HepG2 (cell line): ENCODE measurements around the gene INAFM1. TPM values are rescaled to one million over a fixed set of nuclear protein-coding genes. Genes with fewer than 3 reads are reported as not detected.

ENCODE experiments used
- ADNP ChIP-seq: sonication (generic); formaldehyde crosslinking; IDR thresholded peaks from 2 replicates; pipeline ENCODE4 v1.4.0; 2020; ENCODE audit warnings: missing genetic modification reagents
- BRD4 ChIP-seq: sonication (generic); formaldehyde crosslinking; IDR thresholded peaks from 2 replicates; pipeline ENCODE4 v1.4.0; 2020; ENCODE audit warnings: missing genetic modification reagents
- CBX1 ChIP-seq: IDR thresholded peaks from one replicate; pipeline ENCODE4 v1.6.1; 2016; ENCODE audit warnings: antibody characterized with exemption, low read depth
- FOXK2 ChIP-seq: fragments of 450-650 bp; IDR thresholded peaks from 2 replicates; pipeline ENCODE4 v1.6.1; 2016
- KDM3A ChIP-seq: IDR thresholded peaks from 2 replicates; pipeline ENCODE4 v1.6.1; 2018; ENCODE audit warnings: low read depth, missing compliant biosample characterization
- KLF9 ChIP-seq: IDR thresholded peaks from 2 replicates; pipeline ENCODE4 v1.6.1; 2016; ENCODE audit warnings: low read depth
- MAFG ChIP-seq: sonication (generic); formaldehyde crosslinking; IDR thresholded peaks from 2 replicates; pipeline ENCODE4 v1.5.1; 2020; ENCODE audit warnings: mild to moderate bottlenecking, missing genetic modification reagents
- NAIF1 ChIP-seq: sonication (generic); formaldehyde crosslinking; IDR thresholded peaks from 2 replicates; pipeline ENCODE4 v1.5.0; 2020; ENCODE audit warnings: mild to moderate bottlenecking, missing genetic modification reagents, borderline replicate concordance
- NFIC ChIP-seq: IDR thresholded peaks from 2 replicates; pipeline ENCODE4 v1.6.1; 2012; ENCODE audit warnings: mild to moderate bottlenecking, low read length, inconsistent platforms
- NKX3-1 ChIP-seq: sonication (generic); formaldehyde crosslinking; IDR thresholded peaks from 2 replicates; pipeline ENCODE4 v1.5.0; 2020; ENCODE audit warnings: missing genetic modification reagents
- NRL ChIP-seq: sonication (generic); formaldehyde crosslinking; IDR thresholded peaks from 2 replicates; pipeline ENCODE4 v1.5.0; 2020; ENCODE audit warnings: missing genetic modification reagents, mild to moderate bottlenecking, moderate library complexity, borderline replicate concordance
- RFX1 ChIP-seq: fragments of 450-650 bp; IDR thresholded peaks from 2 replicates; pipeline ENCODE4 v1.6.1; 2017
- RXRB ChIP-seq: IDR thresholded peaks from 2 replicates; pipeline ENCODE4 v1.6.1; 2016; ENCODE audit warnings: borderline replicate concordance, missing genetic modification reagents, missing compliant biosample characterization
- SMARCC2 ChIP-seq: fragments of 450-650 bp; IDR thresholded peaks from 2 replicates; pipeline ENCODE4 v1.6.1; 2017; ENCODE audit warnings: antibody characterized with exemption, mild to moderate bottlenecking
- TBL1XR1 ChIP-seq: fragments of 150-350 bp; IDR thresholded peaks from 2 replicates; pipeline ENCODE4 v1.6.1; 2014; ENCODE audit warnings: borderline replicate concordance, low read length; ENCODE audit not compliant: partially characterized antibody
- ZNF33B ChIP-seq: sonication (generic); formaldehyde crosslinking; IDR thresholded peaks from 2 replicates; pipeline ENCODE4 v1.5.1; 2020; ENCODE audit warnings: mild to moderate bottlenecking, missing genetic modification reagents
- ZNF703 ChIP-seq: sonication (generic); formaldehyde crosslinking; IDR thresholded peaks from 2 replicates; pipeline ENCODE4 v1.5.1; 2020; ENCODE audit warnings: missing genetic modification reagents, mild to moderate bottlenecking, moderate library complexity, borderline replicate concordance
- ZNF709 ChIP-seq: sonication (generic); formaldehyde crosslinking; IDR thresholded peaks from 2 replicates; pipeline ENCODE4 v1.5.0; 2020; ENCODE audit warnings: mild to moderate bottlenecking, missing genetic modification reagents
- ZNF773 ChIP-seq: sonication (generic); formaldehyde crosslinking; IDR thresholded peaks from 2 replicates; pipeline ENCODE4 v1.4.0; 2020; ENCODE audit warnings: missing genetic modification reagents, borderline replicate concordance
- ZNF782 ChIP-seq: sonication (generic); formaldehyde crosslinking; IDR thresholded peaks from 2 replicates; pipeline ENCODE4 v1.4.0; 2020; ENCODE audit warnings: missing genetic modification reagents, mild to moderate bottlenecking, borderline replicate concordance
- ZNF83 ChIP-seq: sonication (generic); formaldehyde crosslinking; IDR thresholded peaks from 2 replicates; pipeline ENCODE4 v1.4.0; 2020; ENCODE audit warnings: missing genetic modification reagents, mild to moderate bottlenecking, borderline replicate concordance
- polyA plus RNA-seq, 8 experiments: library from polyadenylated mRNA; depleted of rRNA in 3 of 8; stranded (reverse) in 7 of 8; unstranded in 1 of 8; fragments of >200 nt; fragmentation: Illumina TruSeq in 4 of 8; extraction: Trizol in 4 of 8; gene quantifications; 2 replicates each; pipeline versions ENCODE4 v1.2.1 to v1.2.3, GENCODE V29; 2011 to 2016; ENCODE audit warnings: low read depth in 4 of 8, missing spikeins in 1 of 8, mixed read lengths in 1 of 8; ENCODE audit not compliant: insufficient read depth in 1 of 8
- total RNA-seq, 5 experiments: library from RNA; depleted of rRNA; stranded (reverse); fragments of >200 nt; fragmentation: Illumina TruSeq; extraction: Trizol; gene quantifications; 2 replicates each; pipeline ENCODE4 v1.2.3, GENCODE V29; 2016; ENCODE audit warnings: low read depth in 1 of 5
- TF ChIP-seq, protein P1 (sequence below): sonication (generic); formaldehyde crosslinking; IDR thresholded peaks from 2 replicates; pipeline ENCODE4 v1.5.0; 2020; ENCODE audit warnings: mild to moderate bottlenecking, missing genetic modification reagents, borderline replicate concordance
- TF ChIP-seq, protein P2 (sequence below): sonication (generic); formaldehyde crosslinking; IDR thresholded peaks from 2 replicates; pipeline ENCODE4 v1.5.0; 2020; ENCODE audit warnings: missing genetic modification reagents
- TF ChIP-seq, protein P3 (sequence below): sonication (generic); formaldehyde crosslinking; IDR thresholded peaks from 2 replicates; pipeline ENCODE4 v1.4.0; 2020; ENCODE audit warnings: missing genetic modification reagents, borderline replicate concordance
- TF ChIP-seq, protein P4 (sequence below): sonication (generic); formaldehyde crosslinking; IDR thresholded peaks from 2 replicates; pipeline ENCODE4 v1.5.1; 2020; ENCODE audit warnings: mild to moderate bottlenecking, moderate library complexity, missing genetic modification reagents

INAFM1 gene
- total and polyA plus RNA-seq, 2 of the 13 experiments (the other 11 are each of a cell fraction or from before 2014, with no cell fraction given): 0.88 to 1.9 TPM

DNA sequence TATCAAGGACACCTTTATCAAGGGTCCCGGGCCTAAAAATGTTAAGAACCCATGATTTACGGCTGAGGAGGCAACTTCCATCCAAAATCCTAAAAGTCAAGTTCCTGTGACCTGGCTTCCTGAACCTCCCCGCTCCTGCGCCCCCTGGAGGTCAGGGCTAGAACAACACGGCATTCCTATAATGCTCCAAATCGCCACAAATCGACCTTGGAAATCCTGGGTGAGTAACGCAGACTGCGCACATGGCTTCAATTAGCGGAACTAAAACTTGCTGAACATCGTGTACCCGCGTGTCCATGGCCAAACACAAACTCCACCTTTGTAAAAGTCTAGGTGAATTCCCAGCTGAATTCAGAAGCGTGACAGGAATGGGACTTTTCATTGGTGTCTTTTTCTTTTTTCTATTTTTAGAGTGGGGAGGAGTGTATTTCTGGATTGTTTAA lies 30.6 kb downstream of the INAFM1 start (continued):
- TF ChIP-seq, protein P1, sequence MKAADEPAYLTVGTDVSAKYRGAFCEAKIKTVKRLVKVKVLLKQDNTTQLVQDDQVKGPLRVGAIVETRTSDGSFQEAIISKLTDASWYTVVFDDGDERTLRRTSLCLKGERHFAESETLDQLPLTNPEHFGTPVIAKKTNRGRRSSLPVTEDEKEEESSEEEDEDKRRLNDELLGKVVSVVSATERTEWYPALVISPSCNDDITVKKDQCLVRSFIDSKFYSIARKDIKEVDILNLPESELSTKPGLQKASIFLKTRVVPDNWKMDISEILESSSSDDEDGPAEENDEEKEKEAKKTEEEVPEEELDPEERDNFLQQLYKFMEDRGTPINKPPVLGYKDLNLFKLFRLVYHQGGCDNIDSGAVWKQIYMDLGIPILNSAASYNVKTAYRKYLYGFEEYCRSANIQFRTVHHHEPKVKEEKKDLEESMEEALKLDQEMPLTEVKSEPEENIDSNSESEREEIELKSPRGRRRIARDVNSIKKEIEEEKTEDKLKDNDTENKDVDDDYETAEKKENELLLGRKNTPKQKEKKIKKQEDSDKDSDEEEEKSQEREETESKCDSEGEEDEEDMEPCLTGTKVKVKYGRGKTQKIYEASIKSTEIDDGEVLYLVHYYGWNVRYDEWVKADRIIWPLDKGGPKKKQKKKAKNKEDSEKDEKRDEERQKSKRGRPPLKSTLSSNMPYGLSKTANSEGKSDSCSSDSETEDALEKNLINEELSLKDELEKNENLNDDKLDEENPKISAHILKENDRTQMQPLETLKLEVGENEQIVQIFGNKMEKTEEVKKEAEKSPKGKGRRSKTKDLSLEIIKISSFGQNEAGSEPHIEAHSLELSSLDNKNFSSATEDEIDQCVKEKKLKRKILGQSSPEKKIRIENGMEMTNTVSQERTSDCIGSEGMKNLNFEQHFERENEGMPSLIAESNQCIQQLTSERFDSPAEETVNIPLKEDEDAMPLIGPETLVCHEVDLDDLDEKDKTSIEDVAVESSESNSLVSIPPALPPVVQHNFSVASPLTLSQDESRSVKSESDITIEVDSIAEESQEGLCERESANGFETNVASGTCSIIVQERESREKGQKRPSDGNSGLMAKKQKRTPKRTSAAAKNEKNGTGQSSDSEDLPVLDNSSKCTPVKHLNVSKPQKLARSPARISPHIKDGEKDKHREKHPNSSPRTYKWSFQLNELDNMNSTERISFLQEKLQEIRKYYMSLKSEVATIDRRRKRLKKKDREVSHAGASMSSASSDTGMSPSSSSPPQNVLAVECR (CRISPR knock-in tag): no peak; the same call in 1 of the 2 replicates
- TF ChIP-seq ZNF782 (CRISPR knock-in tag) (no peak), SMARCC2 (no peak), RFX1 (no peak), ZNF83 (CRISPR knock-in tag) (no peak), NRL (CRISPR knock-in tag) (no peak), FOXK2 (no peak), BRD4 (no peak), NAIF1 (CRISPR knock-in tag) (peak; percentile 99), ZNF709 (no peak), ZNF703 (CRISPR knock-in tag) (no peak), KLF9 (CRISPR knock-in tag) (0 out of 2 replicates have a peak, but pooled peaks have one; percentile 47), ADNP (CRISPR knock-in tag) (no peak), ZNF33B (no peak), TBL1XR1 (no peak), CBX1 (peak; percentile 58), ZNF773 (no peak), MAFG (CRISPR knock-in tag) (no peak), KDM3A (no peak), RXRB (peak; percentile 51; the same call in 1 of the 2 replicates), NFIC (no peak), NKX3-1 (CRISPR knock-in tag) (no peak)
- TF ChIP-seq, protein P2, sequence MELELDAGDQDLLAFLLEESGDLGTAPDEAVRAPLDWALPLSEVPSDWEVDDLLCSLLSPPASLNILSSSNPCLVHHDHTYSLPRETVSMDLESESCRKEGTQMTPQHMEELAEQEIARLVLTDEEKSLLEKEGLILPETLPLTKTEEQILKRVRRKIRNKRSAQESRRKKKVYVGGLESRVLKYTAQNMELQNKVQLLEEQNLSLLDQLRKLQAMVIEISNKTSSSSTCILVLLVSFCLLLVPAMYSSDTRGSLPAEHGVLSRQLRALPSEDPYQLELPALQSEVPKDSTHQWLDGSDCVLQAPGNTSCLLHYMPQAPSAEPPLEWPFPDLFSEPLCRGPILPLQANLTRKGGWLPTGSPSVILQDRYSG: no peak
- TF ChIP-seq, protein P3, sequence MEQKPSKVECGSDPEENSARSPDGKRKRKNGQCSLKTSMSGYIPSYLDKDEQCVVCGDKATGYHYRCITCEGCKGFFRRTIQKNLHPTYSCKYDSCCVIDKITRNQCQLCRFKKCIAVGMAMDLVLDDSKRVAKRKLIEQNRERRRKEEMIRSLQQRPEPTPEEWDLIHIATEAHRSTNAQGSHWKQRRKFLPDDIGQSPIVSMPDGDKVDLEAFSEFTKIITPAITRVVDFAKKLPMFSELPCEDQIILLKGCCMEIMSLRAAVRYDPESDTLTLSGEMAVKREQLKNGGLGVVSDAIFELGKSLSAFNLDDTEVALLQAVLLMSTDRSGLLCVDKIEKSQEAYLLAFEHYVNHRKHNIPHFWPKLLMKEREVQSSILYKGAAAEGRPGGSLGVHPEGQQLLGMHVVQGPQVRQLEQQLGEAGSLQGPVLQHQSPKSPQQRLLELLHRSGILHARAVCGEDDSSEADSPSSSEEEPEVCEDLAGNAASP: 0 out of 2 replicates have a peak, but pooled peaks have one; percentile 30
- TF ChIP-seq, protein P4, sequence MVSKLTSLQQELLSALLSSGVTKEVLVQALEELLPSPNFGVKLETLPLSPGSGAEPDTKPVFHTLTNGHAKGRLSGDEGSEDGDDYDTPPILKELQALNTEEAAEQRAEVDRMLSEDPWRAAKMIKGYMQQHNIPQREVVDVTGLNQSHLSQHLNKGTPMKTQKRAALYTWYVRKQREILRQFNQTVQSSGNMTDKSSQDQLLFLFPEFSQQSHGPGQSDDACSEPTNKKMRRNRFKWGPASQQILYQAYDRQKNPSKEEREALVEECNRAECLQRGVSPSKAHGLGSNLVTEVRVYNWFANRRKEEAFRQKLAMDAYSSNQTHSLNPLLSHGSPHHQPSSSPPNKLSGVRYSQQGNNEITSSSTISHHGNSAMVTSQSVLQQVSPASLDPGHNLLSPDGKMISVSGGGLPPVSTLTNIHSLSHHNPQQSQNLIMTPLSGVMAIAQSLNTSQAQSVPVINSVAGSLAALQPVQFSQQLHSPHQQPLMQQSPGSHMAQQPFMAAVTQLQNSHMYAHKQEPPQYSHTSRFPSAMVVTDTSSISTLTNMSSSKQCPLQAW (CRISPR knock-in tag): peak; percentile 47; the same call in 1 of the 2 replicates
